ENCODE measurements around the gene TPSB2.

DNA sequence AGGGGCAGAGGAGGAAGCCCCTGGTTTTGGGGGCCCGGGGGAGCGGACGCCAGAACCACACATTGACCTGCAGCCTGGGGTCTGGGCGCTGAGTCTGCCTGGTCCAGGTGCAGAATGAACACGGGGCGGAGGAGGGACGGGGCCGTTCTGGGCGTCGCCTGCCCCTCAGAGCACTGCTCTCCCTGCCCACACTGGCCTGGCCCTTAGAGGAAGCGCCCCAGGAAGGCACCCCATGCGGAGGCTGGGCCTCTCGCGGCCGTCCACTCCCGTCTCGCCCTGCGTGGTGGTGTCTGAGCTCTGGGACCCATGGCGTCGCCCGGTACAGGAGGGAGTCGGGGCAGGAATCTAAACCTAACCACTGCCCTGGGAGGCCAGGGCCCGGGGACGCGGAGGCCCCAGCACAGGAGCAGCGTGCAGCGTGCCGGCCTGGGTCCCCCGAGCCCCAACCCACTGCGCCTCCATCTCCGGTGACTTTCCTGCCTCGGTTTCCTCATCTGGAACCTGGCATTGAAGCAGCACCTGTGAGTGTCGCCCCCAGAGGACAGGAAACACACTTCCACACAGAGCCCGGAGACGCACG is 30.2 kb upstream of the TPSB2 start:
- TF ChIP-seq, protein P1, sequence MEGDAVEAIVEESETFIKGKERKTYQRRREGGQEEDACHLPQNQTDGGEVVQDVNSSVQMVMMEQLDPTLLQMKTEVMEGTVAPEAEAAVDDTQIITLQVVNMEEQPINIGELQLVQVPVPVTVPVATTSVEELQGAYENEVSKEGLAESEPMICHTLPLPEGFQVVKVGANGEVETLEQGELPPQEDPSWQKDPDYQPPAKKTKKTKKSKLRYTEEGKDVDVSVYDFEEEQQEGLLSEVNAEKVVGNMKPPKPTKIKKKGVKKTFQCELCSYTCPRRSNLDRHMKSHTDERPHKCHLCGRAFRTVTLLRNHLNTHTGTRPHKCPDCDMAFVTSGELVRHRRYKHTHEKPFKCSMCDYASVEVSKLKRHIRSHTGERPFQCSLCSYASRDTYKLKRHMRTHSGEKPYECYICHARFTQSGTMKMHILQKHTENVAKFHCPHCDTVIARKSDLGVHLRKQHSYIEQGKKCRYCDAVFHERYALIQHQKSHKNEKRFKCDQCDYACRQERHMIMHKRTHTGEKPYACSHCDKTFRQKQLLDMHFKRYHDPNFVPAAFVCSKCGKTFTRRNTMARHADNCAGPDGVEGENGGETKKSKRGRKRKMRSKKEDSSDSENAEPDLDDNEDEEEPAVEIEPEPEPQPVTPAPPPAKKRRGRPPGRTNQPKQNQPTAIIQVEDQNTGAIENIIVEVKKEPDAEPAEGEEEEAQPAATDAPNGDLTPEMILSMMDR (IDR thresholded peaks at IDR 0.05) = no peak
- TF ChIP-seq POLR2A (IDR thresholded peaks at IDR 0.05) = no peak
